Fibroblast of pulmonary artery (primary cell): ENCODE results near the gene ADAMTS9.

Source experiments
- DNase-seq: peaks from one replicate; pipeline ENCODE4 v3.0.0-alpha.2; 2010; ENCODE audit warnings: low read depth
- H3K4me3 ChIP-seq: replicated peaks from 2 replicates; pipeline ENCODE4 v1.5.1; 2011; ENCODE audit warnings: low read depth, mild to moderate bottlenecking, control low read depth, low read length, moderate library complexity
- CTCF ChIP-seq: IDR thresholded peaks from 2 replicates; pipeline ENCODE4 v1.5.1; 2011; ENCODE audit warnings: mild to moderate bottlenecking, control low read depth, low read length, inconsistent platforms; ENCODE audit errors: missing control alignments

ADAMTS9 gene

GRCh38 chr3:64559588-64559987, 128.2 kb downstream of the ADAMTS9 start:
- no peak for DNase-seq
- no peak for TF ChIP-seq CTCF
- no peak overlapping the region for H3K4me3 ChIP-seq

- no peak overlapping the region for H3K4me3 ChIP-seq
- no peak for TF ChIP-seq CTCF
- no peak for DNase-seq
These were observed 131.8 kb downstream of the ADAMTS9 start for GRCh38 chr3:64556046-64556445.

GRCh38 chr3:64555351-64555750, 132.4 kb downstream of the ADAMTS9 start:
- H3K4me3 ChIP-seq, result no peak overlapping the region
- no peak for TF ChIP-seq CTCF
- no peak for DNase-seq

- no peak for TF ChIP-seq CTCF
- H3K4me3 ChIP-seq, result no peak overlapping the region
These were observed 133.5 kb downstream of the ADAMTS9 start for GRCh38 chr3:64554096-64554920.

GRCh38 chr3:64552966-64553365, 134.8 kb downstream of the ADAMTS9 start:
- TF ChIP-seq CTCF, result no peak

More at GRCh38 chr3:64554096-64554920, 133.5 kb downstream of the ADAMTS9 start:
- DNase-seq, result no peak

GRCh38 chr3:64552160-64552559, 135.6 kb downstream of the ADAMTS9 start:
- DNase-seq, result no peak
- H3K4me3 ChIP-seq, result no peak overlapping the region
- TF ChIP-seq CTCF, result no peak

More at GRCh38 chr3:64552966-64553365, 134.8 kb downstream of the ADAMTS9 start:
- peak; percentile 39 for DNase-seq
- H3K4me3 ChIP-seq, result no peak overlapping the region

GRCh38 chr3:64551697-64552096, 136.1 kb downstream of the ADAMTS9 start:
- TF ChIP-seq CTCF, result no peak
- no peak overlapping the region for H3K4me3 ChIP-seq
- DNase-seq, result no peak
